HEK293 (cell line): ENCODE measurements around the gene HLA-DQB1.
"Not testable (repeated sequence)": the region's sequence is repeated elsewhere in the genome, so short reads cannot be mapped to it uniquely, and the experiment has no call there.

ENCODE experiments used
- CTCF ChIA-PET: fragments of 350-600 bp; formaldehyde crosslinking; extraction: SDS; loops from one replicate; lab custom pipeline; 2021; ENCODE audit warnings: antibody characterized with exemption; lab: Yijun Ruan, JAX
- POLR2A ChIA-PET: fragments of 300-600 bp; formaldehyde crosslinking; extraction: SDS; loops from one replicate; lab custom pipeline; 2020; ENCODE audit warnings: antibody characterized with exemption, inconsistent platforms; lab: Yijun Ruan, JAX
- H3K27ac ChIP-seq: fragments of 200-500 bp; sonication (Bioruptor generic); 2 replicates; pipeline ENCODE4 v1.5.1; 2014; ENCODE audit warnings: low read depth, low read length, control low read depth, inconsistent platforms; ENCODE audit errors: extremely low read depth
- H3K36me3 ChIP-seq, 2 experiments: fragments of 200-500 bp in 1 of 2; sonication (Bioruptor generic) in 1 of 2; 1 replicate in 1 of 2; 2 replicates in 1 of 2; pipeline ENCODE4 v1.5.1; 2014 to 2017; ENCODE audit warnings: inconsistent platforms in 2 of 2, low read length in 2 of 2; ENCODE audit not compliant: control insufficient read depth in 2 of 2, insufficient read depth in 1 of 2
- H3K4me1 ChIP-seq: fragments of 200-500 bp; sonication (Bioruptor generic); 2 replicates; pipeline ENCODE4 v1.5.1; 2014; ENCODE audit warnings: mild to moderate bottlenecking, low read length, inconsistent platforms; ENCODE audit not compliant: control insufficient read depth, insufficient read depth
- H3K4me3 ChIP-seq: 2 replicates; pipeline ENCODE4 v1.5.1; 2011; ENCODE audit warnings: low read depth, mild to moderate bottlenecking, control low read depth, low read length, moderate library complexity
- H3K9me3 ChIP-seq: fragments of 200-500 bp; sonication (Bioruptor generic); 2 replicates; pipeline ENCODE4 v1.5.1; 2014; ENCODE audit warnings: low read depth, low read length, inconsistent platforms; ENCODE audit not compliant: control insufficient read depth, insufficient read depth
- BCL11B ChIP-seq: fragments of 450-650 bp; formaldehyde crosslinking; IDR thresholded peaks from 2 replicates; pipeline ENCODE4 v1.5.1; 2016; ENCODE audit warnings: low read depth, missing biosample characterization, missing genetic modification characterization
- IKZF3 ChIP-seq: fragments of 450-650 bp; IDR thresholded peaks from 2 replicates; pipeline ENCODE4 v1.5.0; 2018; ENCODE audit warnings: missing biosample characterization, mild to moderate bottlenecking, missing genetic modification characterization, moderate library complexity
- PRDM1 ChIP-seq: fragments of 450-650 bp; formaldehyde crosslinking; IDR thresholded peaks from 2 replicates; pipeline ENCODE4; 2016; ENCODE audit warnings: missing biosample characterization, missing genetic modification characterization
- ZBTB10 ChIP-seq: fragments of 450-650 bp; formaldehyde crosslinking; IDR thresholded peaks from 2 replicates; pipeline ENCODE4 v1.5.1; 2016; ENCODE audit warnings: missing biosample characterization, missing genetic modification characterization
- ZBTB17 ChIP-seq: fragments of 450-650 bp; formaldehyde crosslinking; IDR thresholded peaks from 2 replicates; pipeline ENCODE4 v1.5.1; 2016; ENCODE audit warnings: missing biosample characterization, missing genetic modification characterization
- ZBTB48 ChIP-seq: fragments of 450-650 bp; formaldehyde crosslinking; IDR thresholded peaks from 2 replicates; pipeline ENCODE4 v1.5.1; 2016; ENCODE audit warnings: missing biosample characterization, missing genetic modification characterization
- ZBTB6 ChIP-seq: fragments of 450-650 bp; formaldehyde crosslinking; IDR thresholded peaks from 2 replicates; pipeline ENCODE4 v1.5.1; 2017; ENCODE audit warnings: missing biosample characterization, missing genetic modification characterization
- ZNF114 ChIP-seq: fragments of 450-650 bp; formaldehyde crosslinking; IDR thresholded peaks from 2 replicates; pipeline ENCODE4 v1.5.0; 2017; ENCODE audit warnings: missing biosample characterization, missing genetic modification characterization
- ZNF121 ChIP-seq: fragments of 450-650 bp; formaldehyde crosslinking; IDR thresholded peaks from 2 replicates; pipeline ENCODE4 v1.5.1; 2016; ENCODE audit warnings: missing biosample characterization, missing genetic modification characterization
- ZNF146 ChIP-seq: fragments of 450-650 bp; formaldehyde crosslinking; IDR thresholded peaks from 2 replicates; pipeline ENCODE4 v1.5.1; 2016; ENCODE audit warnings: missing biosample characterization, missing genetic modification characterization
- ZNF2 ChIP-seq: fragments of 450-650 bp; formaldehyde crosslinking; IDR thresholded peaks from 2 replicates; pipeline ENCODE4 v1.5.1; 2016; ENCODE audit warnings: missing biosample characterization, missing genetic modification characterization
- ZNF214 ChIP-seq: fragments of 450-650 bp; formaldehyde crosslinking; IDR thresholded peaks from 2 replicates; pipeline ENCODE4 v1.5.1; 2017; ENCODE audit warnings: missing biosample characterization, mild to moderate bottlenecking, missing genetic modification characterization, borderline replicate concordance
- ZNF24 ChIP-seq: fragments of 450-650 bp; formaldehyde crosslinking; IDR thresholded peaks from 2 replicates; pipeline ENCODE4 v1.5.1; 2016; ENCODE audit warnings: missing biosample characterization, missing genetic modification characterization
- ZNF280C ChIP-seq: fragments of 450-650 bp; formaldehyde crosslinking; IDR thresholded peaks from 2 replicates; pipeline ENCODE4 v1.5.1; 2016; ENCODE audit warnings: missing biosample characterization, missing genetic modification characterization
- ZNF280D ChIP-seq: fragments of 450-650 bp; formaldehyde crosslinking; IDR thresholded peaks from 2 replicates; pipeline ENCODE4 v1.5.1; 2016; ENCODE audit warnings: missing biosample characterization, missing genetic modification characterization
- ZNF580 ChIP-seq: fragments of 450-650 bp; formaldehyde crosslinking; IDR thresholded peaks from 2 replicates; pipeline ENCODE4 v1.5.1; 2016; ENCODE audit warnings: missing biosample characterization, missing genetic modification characterization
- ZNF585B ChIP-seq: fragments of 450-650 bp; formaldehyde crosslinking; IDR thresholded peaks from 2 replicates; pipeline ENCODE4 v1.5.1; 2016; ENCODE audit warnings: missing biosample characterization, missing genetic modification characterization
- ZNF596 ChIP-seq: fragments of 450-650 bp; IDR thresholded peaks from 2 replicates; pipeline ENCODE4 v1.5.0; 2018; ENCODE audit warnings: missing biosample characterization, mild to moderate bottlenecking, missing genetic modification characterization, moderate library complexity
- ZNF623 ChIP-seq: fragments of 450-650 bp; formaldehyde crosslinking; IDR thresholded peaks from 2 replicates; pipeline ENCODE4 v1.5.1; 2016; ENCODE audit warnings: missing biosample characterization, missing genetic modification characterization
- ZSCAN4 ChIP-seq: fragments of 450-650 bp; formaldehyde crosslinking; IDR thresholded peaks from 2 replicates; pipeline ENCODE4 v1.5.1; 2017; ENCODE audit warnings: missing biosample characterization, missing genetic modification characterization

Gene HLA-DQB1

GRCh38 chr6:32705164-32705563 lies 38.7 kb upstream of the HLA-DQB1 start:
- H3K4me3 ChIP-seq, H3K9me3 ChIP-seq, H3K36me3 ChIP-seq, POLR2A ChIA-PET, H3K27ac ChIP-seq, H3K4me1 ChIP-seq: not testable (repeated sequence)
- TF ChIP-seq ZNF146 (peak; percentile 88), ZNF280D (peak; percentile 11; the same call in 1 of the 2 replicates), ZNF580 (tag by site-specific recombination) (peak; percentile 57; the same call in 1 of the 2 replicates)
- CTCF ChIA-PET: interaction anchor here (1.0 to 1.6 kb wide), 2 partner anchors 13 to 292 kb away, joined by 3 to 6 read pairs; no protein-coding TSS in a partner anchor

- Histone ChIP-seq H3K27ac (no peak overlapping the region), H3K36me3 (no peaks in the 10 kb centered on the region), H3K4me3 (no peak overlapping the region), H3K4me1 (no peaks in the 10 kb centered on the region), H3K9me3 (no peaks in the 10 kb centered on the region)
- TF ChIP-seq ZNF596 (no peak), ZBTB17 (tag by site-specific recombination) (peak; percentile 64), ZNF24 (no peak), ZNF585B (tag by site-specific recombination) (no peak)
- CTCF ChIA-PET: interaction anchor here (0.8 to 5.7 kb wide), 10 partner anchors 9 to 289 kb away, joined by 3 to 102 read pairs (median 6); partner anchors contain the start of genes PSMB9, TAP1 and TAP2
- POLR2A ChIA-PET: no interaction called here
These were observed 36.9 kb upstream of the HLA-DQB1 start for GRCh38 chr6:32703347-32703746.

- H3K4me3 ChIP-seq: no peak overlapping the region
- H3K9me3 ChIP-seq: no peaks in the 10 kb centered on the region
- CTCF ChIA-PET: interaction anchor here (0.6 to 5.7 kb wide), 64 partner anchors 8 to 1622 kb away, joined by 3 to 102 read pairs (median 4); partner anchors contain the start of genes HLA-DQA2, HLA-DQB1, HLA-DRA and TAP2
- H3K36me3 ChIP-seq: no peaks in the 10 kb centered on the region
- H3K27ac ChIP-seq: no peak overlapping the region
- POLR2A ChIA-PET: interaction anchor here (0.6 kb wide), 1 partner anchor 102 kb away, joined by 3 read pairs; no protein-coding TSS in a partner anchor
- H3K4me1 ChIP-seq: no peaks in the 10 kb centered on the region
- TF ChIP-seq ZBTB48 (tag by site-specific recombination): peak; percentile 89; the same call in 1 of the 2 replicates
- no peak for TF ChIP-seq ZNF114 (tag by site-specific recombination)
- no peak for TF ChIP-seq ZBTB6 (tag by site-specific recombination)
- TF ChIP-seq ZSCAN4 (tag by site-specific recombination): no peak
- no peak for TF ChIP-seq ZBTB10 (tag by site-specific recombination)
- TF ChIP-seq ZNF2 (tag by site-specific recombination): peak; percentile 42; the same call in 1 of the 2 replicates
- peak; percentile 77; the same call in 1 of the 2 replicates for TF ChIP-seq IKZF3 (tag by site-specific recombination)
- no peak for TF ChIP-seq ZNF121 (tag by site-specific recombination)
- 0 out of 2 replicates have a peak, but pooled peaks have one; percentile 33 for TF ChIP-seq PRDM1 (tag by site-specific recombination)
- no peak for TF ChIP-seq BCL11B (tag by site-specific recombination)
- TF ChIP-seq ZBTB17 (tag by site-specific recombination): peak; percentile 50
- no peak for TF ChIP-seq ZNF214 (tag by site-specific recombination)
- no peak for TF ChIP-seq ZNF623 (tag by site-specific recombination)
- no peak for TF ChIP-seq ZNF280C (tag by site-specific recombination)
These were observed 34.1 kb upstream of the HLA-DQB1 start for GRCh38 chr6:32700391-32701040.
